GM21529 (cell line): Measurements from ENCODE around the gene SMOC1.

Experiments
- ATAC-seq: cut with Tn5 transposase; IDR thresholded peaks from one replicate; pipeline ENCODE4 v1.9.1; 2021; ENCODE audit not compliant: unreplicated experiment

SMOC1 gene, protein sequence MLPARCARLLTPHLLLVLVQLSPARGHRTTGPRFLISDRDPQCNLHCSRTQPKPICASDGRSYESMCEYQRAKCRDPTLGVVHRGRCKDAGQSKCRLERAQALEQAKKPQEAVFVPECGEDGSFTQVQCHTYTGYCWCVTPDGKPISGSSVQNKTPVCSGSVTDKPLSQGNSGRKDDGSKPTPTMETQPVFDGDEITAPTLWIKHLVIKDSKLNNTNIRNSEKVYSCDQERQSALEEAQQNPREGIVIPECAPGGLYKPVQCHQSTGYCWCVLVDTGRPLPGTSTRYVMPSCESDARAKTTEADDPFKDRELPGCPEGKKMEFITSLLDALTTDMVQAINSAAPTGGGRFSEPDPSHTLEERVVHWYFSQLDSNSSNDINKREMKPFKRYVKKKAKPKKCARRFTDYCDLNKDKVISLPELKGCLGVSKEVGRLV

DNA sequence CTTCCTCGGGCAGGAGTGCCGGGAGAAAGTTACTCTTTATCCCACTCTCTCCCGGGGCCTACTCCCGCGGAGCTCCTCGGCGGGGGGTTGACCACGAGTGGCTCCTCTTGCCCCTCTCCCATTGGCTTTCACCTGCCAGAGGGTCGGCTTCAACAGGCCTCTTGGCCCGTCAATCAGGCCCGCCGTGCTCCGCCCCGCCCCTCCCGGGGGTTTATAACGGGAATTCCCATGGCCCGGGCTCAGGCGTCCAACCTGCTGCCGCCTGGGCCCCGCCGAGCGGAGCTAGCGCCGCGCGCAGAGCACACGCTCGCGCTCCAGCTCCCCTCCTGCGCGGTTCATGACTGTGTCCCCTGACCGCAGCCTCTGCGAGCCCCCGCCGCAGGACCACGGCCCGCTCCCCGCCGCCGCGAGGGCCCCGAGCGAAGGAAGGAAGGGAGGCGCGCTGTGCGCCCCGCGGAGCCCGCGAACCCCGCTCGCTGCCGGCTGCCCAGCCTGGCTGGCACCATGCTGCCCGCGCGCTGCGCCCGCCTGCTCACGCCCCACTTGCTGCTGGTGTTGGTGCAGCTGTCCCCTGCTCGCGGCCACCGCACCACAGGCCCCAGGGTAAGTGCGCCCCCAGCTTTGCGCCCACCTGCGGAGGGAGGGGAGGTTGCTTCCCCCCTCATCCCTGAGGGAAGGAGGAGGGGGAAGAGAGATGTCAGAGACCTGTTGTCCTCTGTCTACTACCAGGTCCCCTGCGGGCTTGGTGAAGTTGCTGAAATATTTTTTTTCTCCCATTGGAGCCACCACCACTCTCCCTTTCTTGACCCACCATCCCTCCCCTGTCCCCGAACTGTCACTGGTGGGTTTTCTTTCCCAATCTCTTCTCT, at the start of gene SMOC1:
SMOC1 (plus strand) TSS at position 242 of the 869 bp plus-strand sequence; CDS start at position 505, 263 bp downstream.
- ATAC-seq: no peak

DNA sequence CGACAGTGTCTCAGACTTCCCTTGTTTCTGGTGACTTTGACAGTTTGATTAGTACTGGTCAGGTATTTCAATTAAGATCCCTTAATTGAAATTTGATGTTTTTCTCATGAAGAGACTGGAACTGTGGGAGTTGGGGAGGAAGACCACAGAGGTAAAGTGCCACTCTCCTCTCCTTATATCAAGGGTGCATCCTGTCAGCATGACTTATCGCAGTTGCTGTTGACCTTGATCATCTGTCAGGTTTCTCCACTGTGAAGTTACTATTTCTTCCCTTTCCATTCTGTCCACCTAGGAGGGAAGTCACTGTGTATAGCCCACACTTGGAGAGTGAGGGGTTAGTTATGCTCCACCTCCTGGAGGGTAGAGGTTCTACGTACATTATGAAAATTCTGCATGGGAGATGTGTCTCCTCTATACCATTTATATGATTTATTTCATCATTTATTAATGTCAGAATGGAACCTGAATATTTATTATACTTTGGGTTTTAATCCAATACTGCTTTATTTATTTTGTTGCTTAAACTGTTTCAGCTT, 40.3 kb upstream of the SMOC1 start:
- ATAC-seq: no peak

DNA sequence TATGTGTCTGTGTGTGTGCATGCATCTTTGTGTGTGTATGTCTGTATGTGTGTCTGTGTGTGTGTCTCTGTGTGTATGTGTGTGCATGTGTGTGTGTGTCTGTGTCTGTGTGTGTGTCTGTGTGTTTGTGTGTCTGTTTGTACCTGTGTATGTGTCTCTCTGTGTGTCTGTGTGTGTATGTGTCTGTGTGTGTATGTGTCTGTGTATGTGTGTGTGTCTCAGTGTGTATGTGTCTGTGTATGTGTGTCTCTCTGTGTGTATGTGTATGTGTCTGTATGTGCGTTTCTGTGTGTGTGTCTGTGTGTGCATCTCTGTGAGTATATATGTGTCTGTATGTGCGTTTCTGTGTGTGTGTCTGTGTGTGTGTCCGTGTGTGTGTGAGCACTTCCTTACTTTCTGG, 39.6 kb upstream of the SMOC1 start:
- no peak for ATAC-seq

DNA sequence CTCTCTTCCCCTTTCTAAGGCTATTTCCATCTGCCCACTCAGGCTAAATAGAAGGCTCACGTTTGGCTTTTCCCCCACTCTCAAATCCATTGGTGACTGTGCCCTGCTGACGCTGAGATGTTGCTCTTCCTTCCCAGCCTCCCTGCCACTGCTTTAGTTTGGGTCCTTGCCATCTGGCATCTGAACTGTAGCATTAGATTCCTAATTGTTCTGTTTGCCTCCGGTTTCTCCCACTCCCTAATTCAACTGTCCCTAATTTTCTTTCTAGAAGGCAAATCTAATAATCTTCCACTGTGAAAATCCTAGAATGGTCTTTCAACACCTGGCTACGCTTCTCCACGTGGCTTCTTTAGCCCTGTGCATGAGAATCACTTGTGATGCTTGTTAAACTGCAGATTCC, 37.6 kb upstream of the SMOC1 start:
- ATAC-seq: no peak

DNA sequence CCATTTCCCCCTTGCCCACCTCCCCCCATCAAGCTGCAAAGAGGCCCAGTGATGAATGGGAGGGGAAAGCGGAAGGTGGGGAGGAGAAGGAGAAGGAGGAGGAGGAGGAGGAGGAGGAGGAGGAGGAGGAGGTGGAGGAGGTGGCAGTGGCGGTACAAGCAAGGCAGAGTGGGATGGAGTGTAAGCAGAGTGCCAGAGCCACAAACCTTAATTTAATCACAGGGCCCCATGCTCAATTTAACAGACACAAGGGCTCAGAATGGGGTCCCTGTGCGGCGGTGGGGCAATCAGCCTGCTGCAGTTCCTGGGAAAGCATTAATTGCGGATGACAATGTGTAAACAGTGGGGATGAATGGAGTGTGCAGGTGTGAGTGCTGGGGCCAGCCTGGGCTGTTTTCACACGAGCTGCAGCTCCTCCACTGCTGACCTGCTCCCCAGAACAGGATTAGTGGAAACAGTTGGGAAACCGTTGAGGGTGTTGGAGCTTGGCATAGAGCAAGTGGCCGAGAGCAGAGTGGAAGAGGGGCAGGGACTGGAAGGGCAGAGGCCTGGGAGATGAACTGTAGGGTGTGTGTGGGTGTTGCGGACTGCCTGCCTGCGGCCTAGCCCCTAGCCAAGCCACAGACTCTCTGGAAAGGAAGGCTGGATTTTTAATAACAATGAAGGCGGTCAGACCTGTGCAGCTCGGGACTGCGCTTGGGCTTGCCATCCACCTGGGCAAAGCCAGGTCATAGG, 36.4 kb upstream of the SMOC1 start:
- ATAC-seq: no peak

DNA sequence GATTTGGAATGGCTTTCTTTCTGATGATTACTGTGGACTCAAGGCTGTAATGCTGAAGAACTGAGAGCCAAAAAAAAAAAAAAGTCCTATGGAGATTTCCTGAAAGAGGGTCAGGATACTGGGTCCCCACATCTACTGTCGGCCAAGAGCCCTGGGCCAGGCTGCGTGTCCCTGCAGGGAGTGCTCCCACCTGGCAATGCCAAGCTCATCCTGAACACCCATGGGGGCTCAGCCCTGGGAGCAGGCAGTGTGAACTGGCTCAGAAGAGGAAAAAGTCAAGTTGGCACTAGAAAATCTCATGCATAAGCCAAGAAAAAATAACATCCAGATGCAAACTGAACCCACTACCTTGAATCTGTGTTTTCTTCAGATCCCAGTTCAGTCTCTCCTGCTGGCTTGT, 35.0 kb upstream of the SMOC1 start:
- ATAC-seq: no peak

DNA sequence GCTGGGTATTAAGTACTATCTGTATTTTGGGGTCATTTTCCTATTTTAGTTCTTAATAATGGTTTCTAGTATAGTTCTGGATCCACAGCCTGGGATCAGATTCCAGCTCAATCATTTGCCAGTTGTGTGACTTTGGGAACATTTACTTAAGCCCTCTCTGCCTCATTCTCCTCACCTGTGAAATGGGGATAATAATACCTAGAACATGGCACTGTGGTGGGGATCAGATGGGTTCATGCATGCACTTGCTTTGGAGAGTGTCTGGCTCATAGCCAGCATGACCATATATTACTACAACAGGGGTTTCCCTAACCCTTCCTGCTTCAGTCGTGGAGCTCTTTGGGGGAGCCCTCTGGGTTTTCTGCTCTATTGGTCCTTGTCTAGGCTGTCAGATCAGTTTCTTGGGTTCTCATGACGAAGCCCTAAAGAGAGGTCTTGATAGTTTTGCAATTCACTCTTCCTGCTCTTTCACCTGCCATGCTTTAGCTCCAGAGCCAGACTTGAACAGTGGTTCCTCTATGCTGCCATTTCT, 34.1 kb upstream of the SMOC1 start:
- no peak for ATAC-seq

DNA sequence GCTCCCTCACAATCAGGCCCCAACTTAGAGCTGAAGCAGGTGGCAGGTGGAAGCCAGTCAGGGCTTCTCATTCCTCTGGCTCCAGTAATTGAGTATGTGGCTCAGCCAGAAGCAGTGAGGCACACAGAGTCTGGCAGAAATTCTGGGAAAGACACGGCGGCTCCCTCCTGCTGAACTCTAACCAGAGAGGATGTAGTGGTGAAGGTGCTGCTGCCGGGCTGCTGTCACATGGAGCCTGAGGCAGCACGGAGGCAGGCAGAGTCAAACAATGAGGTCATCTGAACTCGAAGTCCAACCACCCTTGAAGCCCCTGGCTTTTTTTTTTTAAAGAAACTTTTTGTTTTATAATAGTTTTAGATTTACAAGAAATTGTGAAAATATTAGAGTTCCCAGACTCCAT, 33.4 kb upstream of the SMOC1 start:
- ATAC-seq: no peak

DNA sequence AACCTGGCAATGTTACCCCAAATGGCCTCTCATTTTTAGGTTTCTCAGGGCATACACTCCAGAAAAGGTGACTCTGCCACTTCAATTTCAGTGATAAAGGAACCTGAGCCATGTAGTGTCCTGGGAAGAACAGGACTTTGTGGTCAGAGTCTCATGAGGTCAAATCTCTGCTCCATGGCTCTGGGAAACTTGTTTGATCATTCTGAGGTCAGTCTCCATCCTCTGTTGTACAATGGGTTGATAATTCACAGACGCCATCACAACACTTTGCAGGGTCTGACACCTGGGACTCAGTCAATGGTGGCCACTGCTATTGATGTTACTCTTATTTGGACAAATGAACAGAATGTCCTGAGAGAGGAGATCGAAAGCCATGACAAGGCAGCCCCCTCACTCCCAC, 31.1 kb upstream of the SMOC1 start:
- ATAC-seq: no peak

DNA sequence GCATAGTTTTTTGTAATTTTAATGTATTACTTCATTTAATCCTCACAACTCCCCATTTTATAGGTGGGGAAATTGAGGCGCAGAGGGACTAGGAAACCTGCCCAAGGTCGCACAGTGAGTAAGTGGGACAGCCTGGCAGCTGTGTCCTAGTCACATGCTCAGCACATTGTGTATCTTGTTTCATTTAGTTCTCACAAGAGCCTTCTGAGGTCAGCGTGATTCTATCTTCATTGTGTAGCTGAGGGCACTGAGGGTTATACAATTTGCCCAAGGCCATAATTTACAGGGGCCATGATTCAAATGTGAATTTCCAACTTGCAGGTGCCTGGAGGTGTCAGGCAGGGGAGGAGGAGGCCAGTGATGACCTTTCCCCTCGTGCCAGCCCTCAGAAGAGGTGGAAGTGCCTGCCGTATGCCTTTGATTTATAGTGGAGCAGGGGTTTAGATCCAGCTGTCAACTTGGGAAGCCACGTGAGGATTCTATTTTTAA, 30.3 kb upstream of the SMOC1 start:
- ATAC-seq: no peak

DNA sequence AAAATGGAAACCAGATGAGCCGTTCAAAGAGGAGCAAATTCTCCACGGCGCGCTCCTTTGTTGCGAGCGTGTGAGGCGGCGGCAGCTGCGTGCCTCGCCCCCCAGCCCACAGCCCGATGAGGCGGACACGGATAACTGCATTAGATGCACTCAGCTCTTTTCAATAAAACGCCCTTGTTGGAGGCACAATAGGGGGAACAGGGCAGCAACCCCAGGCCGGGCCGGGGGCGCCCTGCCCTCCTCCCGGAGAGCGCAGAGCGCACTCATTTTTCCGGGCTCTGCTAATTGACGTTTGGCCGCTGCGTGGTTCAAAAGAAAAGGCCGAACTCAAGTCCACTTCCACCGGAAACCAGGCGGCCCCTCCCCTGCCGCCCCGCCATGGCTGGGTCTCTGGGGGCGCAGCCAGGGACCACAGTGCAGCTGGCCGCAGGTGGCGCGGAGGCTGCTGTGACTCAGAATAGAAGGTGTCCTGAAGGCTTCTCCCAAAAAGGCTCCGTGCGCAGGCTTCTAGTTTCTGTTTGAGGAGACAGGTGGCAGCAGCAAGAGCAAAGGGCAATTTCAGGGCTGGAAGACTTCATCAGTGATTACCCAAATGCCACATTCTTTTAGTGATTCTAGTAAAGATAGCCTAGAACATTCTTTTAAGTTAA, 29.0 kb upstream of the SMOC1 start:
- no peak for ATAC-seq

DNA sequence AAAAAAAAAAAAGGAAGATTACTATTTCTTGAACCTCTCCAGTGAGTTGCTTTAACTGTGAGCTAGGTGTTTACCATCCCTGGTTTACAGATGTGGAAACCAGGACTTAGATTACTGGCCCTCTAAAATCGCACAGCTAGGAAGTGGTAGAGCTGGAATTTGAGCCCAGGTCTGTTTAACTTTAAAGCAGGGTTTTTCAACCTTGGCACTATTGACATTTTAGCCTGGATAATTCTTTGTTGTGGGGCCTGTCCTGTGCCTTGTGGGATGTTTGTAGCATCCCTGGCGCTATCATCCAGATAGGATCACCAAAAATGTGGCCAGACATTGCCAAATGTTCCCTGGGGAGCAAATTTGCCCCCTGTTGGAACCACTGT, 28.5 kb upstream of the SMOC1 start:
- ATAC-seq: no peak

DNA sequence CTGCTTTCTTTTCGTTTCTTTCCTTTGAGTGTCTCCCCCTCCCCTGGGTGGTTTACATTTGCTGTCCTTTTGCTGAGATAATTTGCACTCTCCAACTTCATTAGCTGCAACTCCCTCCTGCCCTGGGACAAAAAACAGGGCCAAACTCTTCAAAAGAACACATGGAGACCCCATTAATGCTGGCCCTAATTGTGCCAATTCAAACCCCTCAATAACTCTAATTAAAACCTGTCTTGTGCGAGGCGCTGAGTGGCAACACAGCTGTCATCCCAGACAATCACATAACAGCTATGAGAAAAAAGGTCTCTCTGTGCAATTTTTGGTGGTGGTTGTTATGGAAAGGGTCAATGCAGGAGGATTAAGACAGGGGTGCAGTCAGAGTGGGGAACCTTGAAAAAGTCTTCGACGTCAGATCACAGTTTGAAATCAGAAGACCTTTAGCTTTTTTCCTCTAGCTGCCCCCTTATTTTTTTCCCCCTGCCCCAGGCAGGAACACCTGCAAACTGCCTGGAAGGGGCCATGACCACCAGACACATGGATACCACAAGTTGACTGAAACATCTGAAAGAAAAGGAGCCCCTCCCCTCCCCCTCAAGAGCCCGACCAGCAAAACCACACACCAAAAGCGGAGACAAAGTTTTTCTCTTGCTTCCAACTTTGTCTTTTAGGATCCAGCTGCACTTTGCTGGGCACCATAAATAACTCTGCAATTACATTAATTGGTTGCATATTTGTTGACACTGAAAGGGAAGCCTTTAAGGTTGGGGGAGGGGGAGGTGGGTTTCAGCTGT, 26.5 kb upstream of the SMOC1 start:
- ATAC-seq: no peak

DNA sequence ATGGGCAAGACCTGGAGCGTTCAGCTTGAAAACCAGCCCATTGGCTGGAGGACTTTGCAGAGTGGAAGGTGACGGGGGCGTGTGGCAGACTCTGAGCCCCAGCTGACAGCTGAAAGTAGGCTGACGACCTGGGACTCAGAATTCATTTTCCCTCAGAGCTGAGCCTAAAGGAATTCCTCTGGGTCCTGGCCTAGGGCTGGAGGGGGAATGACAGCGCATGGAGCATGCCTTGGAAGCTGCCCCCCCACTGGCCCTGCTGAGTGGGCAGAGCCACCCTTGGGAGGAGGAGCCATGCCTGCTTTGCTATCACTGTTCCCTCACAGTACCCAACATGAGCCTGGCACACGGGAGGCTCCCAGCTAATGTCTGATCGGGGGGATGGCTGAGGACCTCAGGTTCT, 25.4 kb upstream of the SMOC1 start:
- no peak for ATAC-seq

DNA sequence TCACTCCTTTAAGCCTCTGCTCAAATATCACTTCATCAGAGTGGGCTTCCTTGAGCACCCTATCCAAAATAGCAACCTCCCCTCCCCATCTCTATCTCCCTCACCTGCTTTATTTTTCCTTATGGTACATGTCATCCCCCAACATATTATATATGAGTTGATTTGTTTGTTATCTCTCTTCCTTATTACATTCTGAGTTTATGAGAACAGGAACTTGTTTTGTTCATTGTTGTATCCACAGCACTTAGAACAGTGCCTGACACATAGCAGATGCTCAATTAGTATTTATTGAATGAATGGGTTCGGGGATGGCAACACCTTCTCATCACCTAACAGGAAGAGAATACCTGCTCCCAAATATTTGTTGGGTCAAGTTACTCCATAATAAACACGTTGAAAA, 24.6 kb upstream of the SMOC1 start:
- no peak for ATAC-seq

DNA sequence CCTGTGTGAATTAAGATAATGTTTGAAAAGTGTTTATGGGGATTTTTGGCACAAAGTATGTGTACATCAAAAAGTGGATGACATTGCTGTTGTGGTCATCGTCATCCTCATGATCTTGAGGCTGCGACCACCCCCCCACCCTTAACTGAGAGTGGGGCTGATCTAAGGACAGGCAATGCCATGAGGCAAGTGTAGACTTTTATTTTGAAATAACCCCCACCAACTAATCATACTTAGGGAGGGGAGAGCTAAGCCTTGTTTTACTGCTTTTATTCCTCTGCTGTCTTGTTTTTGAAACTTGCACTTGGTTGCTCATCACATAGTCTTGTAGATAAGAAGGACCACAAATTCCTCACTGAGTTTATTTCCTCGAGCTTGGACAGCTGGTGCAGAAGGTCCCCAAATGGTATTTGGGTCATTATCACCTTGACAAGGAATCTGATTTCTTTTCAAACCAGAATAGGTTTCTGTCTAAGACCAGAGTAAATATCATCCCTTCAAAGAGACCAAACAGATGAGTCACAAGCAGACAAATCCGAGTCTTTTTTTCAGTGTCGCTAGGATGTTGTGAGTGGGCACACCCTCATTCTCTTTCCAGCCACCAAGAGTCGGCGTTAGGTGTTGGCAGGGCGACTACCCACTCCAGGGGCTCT, 23.9 kb upstream of the SMOC1 start:
- ATAC-seq: no peak

DNA sequence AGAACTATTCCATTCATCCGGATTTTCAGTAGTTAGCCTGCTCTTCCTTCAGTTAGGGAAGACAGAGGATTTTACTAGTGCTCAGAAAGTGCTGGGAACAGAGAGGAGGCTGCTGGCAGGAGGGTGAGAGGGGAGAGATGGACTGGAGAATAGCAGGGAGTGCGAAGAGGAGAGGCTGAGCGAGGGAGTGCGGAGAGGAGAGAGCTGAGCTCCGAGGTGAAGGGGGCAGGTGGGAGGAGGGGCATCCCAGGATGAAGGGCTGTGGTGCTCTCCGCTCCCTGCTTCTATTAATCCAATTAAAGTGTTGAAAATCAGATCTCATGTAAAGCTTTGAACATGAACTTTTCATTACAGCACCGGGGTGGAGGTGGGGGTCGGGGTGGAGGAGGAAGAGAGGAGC, 20.4 kb upstream of the SMOC1 start:
- no peak for ATAC-seq

DNA sequence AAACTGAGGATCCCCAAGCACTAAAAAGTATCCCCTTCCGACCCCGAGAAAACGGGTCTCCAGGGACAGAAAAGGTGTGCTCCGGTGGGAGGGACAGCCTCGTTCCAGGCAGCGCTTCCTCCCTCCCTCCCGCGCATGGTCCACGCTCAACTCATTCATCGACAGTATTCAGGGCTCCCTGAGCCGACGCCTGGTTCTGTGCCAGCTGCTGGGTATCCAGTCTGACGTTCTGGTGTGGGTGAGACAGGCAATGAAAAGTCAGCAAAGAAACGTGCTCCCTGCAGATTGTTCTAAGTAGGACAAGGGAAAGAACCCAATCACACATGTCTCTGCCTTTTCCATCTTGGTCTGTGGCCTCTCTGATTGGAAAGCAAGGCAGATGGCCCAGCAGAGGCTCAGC, 19.6 kb upstream of the SMOC1 start:
- ATAC-seq: no peak

DNA sequence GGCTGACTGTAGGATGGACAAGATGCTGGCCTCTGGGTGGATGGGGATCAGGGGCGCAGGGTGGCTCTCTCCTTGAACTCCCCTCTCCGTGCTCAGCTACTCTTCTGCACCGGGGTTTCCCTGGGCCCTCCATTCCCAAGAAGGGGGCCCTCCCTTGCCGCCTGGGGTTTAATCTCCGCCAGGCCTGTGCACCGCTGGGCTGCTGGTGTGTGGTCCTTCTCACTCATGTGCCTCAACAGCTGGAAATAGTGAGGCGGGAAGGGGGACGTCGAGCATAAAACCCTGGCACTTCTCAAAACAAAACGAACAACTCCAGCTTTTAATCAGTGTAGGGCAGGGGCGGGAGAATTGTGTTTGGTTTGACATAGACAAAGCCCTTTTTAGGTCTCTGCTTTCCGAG, 19.0 kb upstream of the SMOC1 start:
- ATAC-seq: no peak
